ENCODE measurements around the gene PRKAR2B. TPM values are rescaled to one million over a fixed set of nuclear protein-coding genes. Genes with fewer than 3 reads are reported as not detected.

The PRKAR2B gene
- total and polyA plus RNA-seq, 2 of the 4 experiments (the other 2 are of a cell fraction), result 3.0 to 3.1 TPM

DNA sequence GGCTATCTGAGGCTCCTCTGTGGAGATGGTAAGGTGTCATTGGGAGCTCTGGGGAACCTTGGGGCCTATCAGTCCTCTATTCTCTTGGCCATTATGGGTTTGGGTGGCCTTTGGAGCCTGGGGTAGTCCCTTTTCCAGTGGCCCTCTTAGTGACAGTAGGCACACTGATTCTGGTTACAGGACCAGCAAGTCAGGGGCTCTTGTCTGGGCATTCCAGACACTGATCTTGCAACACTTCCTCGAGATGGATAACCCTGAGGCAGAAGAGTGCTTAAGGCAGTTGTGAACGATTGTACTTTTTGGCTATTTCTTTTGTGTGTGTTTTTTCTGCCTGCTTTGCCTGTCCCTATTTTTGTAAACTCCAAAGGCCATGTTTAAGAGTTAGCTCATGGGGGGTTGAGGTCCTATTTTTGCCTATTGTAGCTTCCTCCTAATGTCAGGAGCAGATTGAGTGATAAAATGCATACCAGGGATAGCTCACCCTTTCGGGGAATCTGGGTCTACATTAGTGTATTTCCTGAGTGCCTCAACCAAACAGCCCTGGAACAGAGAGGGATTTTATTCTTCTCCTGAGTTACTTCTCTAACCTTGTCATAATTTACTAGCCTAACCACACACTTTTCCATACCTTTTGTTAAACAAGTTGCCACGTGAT lies 61.2 kb downstream of the PRKAR2B start:
- no peak overlapping the region for H4K91ac ChIP-seq (ENCODE audit: insufficient read depth, low read depth, low read length)
- H3K4me1 ChIP-seq (ENCODE audit: control insufficient read depth, insufficient read depth, low read length), result no peaks in the 10 kb centered on the region
- H3K4ac ChIP-seq (ENCODE audit: low read depth, low read length), result no peak overlapping the region
- H4K20me1 ChIP-seq (ENCODE audit: insufficient read depth, low read length), result no peaks in the 10 kb centered on the region
- no peak for ATAC-seq (ENCODE audit: low read depth)
- H3K9ac ChIP-seq (ENCODE audit: low read depth, low read length), result no peak overlapping the region
- CTCF ChIA-PET, result interaction anchor here (0.9 kb wide), 1 partner anchor 13 kb away, joined by 3 read pairs; no protein-coding TSS in a partner anchor
- H2BK5ac ChIP-seq (ENCODE audit: low read depth, low read length, poor library complexity, severe bottlenecking), result no peak overlapping the region
- H3K9me1 ChIP-seq (ENCODE audit: insufficient read depth, low read length), result no peaks in the 10 kb centered on the region
- BruUV-seq (replicated peaks), result no TSS peak
- no peak overlapping the region for H3K4me3 ChIP-seq (ENCODE audit: insufficient read depth, low read depth, low read length)
- H3K18ac ChIP-seq (ENCODE audit: low read depth, low read length), result no peak overlapping the region
- no peak overlapping the region for H2AK9ac ChIP-seq (replicated peaks; ENCODE audit: low read depth, low read length, poor library complexity)
- no peak for DNase-seq
- no peak overlapping the region for H2BK15ac ChIP-seq (ENCODE audit: low read depth, low read length)
- H2BK20ac ChIP-seq (ENCODE audit: low read depth, low read length), result no peak overlapping the region
- H3K79me1 ChIP-seq (ENCODE audit: low read depth in 1 of 2, low read length in 2 of 2), result peaks cover 0 to 3% of the 10 kb centered on the region in 2 experiments; a peak in 1 of 4 replicates
- no peak overlapping the region for H2AFZ ChIP-seq (replicated peaks; ENCODE audit: low read length, poor library complexity)
- intact Hi-C loops (cut with micrococcal nuclease), result no loop called here
- no peak overlapping the region for H3K14ac ChIP-seq (replicated peaks; ENCODE audit: low read depth, low read length)
- no peaks in the 10 kb centered on the region for H3K27me3 ChIP-seq (ENCODE audit: control insufficient read depth, insufficient read depth, low read length)
- in situ Hi-C loops (cut with MboI; ENCODE audit: low sequenced_read_pairs), result no loop called here
- H3K56ac ChIP-seq (ENCODE audit: extremely low read depth, insufficient read depth, low read length), result no peak overlapping the region
- dilution Hi-C loops (cut with HindIII; ENCODE audit: low sequenced_read_pairs, unreplicated experiment), result no loop called here
- H3K4me2 ChIP-seq (ENCODE audit: low read depth, low read length), result no peak overlapping the region
- no peaks in the 10 kb centered on the region for H3K36me3 ChIP-seq (ENCODE audit: control insufficient read depth, insufficient read depth, low read length)
- no peaks in the 10 kb centered on the region for H3K9me3 ChIP-seq (ENCODE audit: control insufficient read depth, insufficient read depth, low read length)
- H2AK5ac ChIP-seq (ENCODE audit: low read depth, low read length), result no peak overlapping the region; the same call in 1 of the 2 replicates
- no peak overlapping the region for H3K23ac ChIP-seq (ENCODE audit: low read depth, low read length)
- no CpG with 5 or more reads among the region's 4 CpGs for WGBS, 2 experiments (ENCODE audit: extremely low coverage in 2 of 2, insufficient read length in 1 of 2)
- no peak overlapping the region for H2BK120ac ChIP-seq (ENCODE audit: low read depth, low read length)
- POLR2A ChIA-PET (ENCODE audit: unreplicated experiment), result no interaction called here
- no peak overlapping the region for H4K8ac ChIP-seq (ENCODE audit: low read depth in 2 of 2, low read length in 2 of 2)
- no peak overlapping the region for H3K27ac ChIP-seq (ENCODE audit: insufficient read depth, low read length)
- no peak overlapping the region for H4K5ac ChIP-seq (ENCODE audit: low read depth, low read length)
- no peak for TF ChIP-seq CHD1 (IDR thresholded peaks at IDR 0.05; ENCODE audit: low read depth, low read length)
- TF ChIP-seq MAZ (IDR thresholded peaks at IDR 0.05; ENCODE audit: borderline replicate concordance, low read depth, low read length), result no peak
- TF ChIP-seq CTCF (conservative IDR thresholded peaks at IDR 0.05; ENCODE audit: low read depth, low read length), result no peak
- no peak for TF ChIP-seq ELK1 (IDR thresholded peaks at IDR 0.05; ENCODE audit: borderline replicate concordance, low read depth, low read length)
- no peak for TF ChIP-seq RCOR1 (IDR thresholded peaks at IDR 0.05; ENCODE audit: insufficient replicate concordance, low read length)

Data from IMR-90 (cell line).